Esophagus muscularis mucosa (tissue), 4 donors: ENCODE measurements around the gene SOX1. TPM values are rescaled to one million over a fixed set of nuclear protein-coding genes. Genes with fewer than 3 reads are reported as not detected.

Experiments
- DNase-seq: peaks from one replicate; pipeline ENCODE4 v3.0.0-alpha.2; 2017; ENCODE audit errors: extremely low spot score
- H3K27ac ChIP-seq, 4 donors: fragments of 200-600 bp; sonication (generic); replicated peaks in 1 of 4; 1 replicate in 3 of 4; 2 replicates in 1 of 4; pipeline ENCODE4 v1.5.1; 2016 to 2019; ENCODE audit warnings: mild to moderate bottlenecking in 1 of 4
- H3K27me3 ChIP-seq, 4 donors: fragments of 200-600 bp; sonication (generic); one replicate each; pipeline versions ENCODE4 v1.5.1 to v1.6.0; 2016 to 2019
- H3K36me3 ChIP-seq, 4 donors: fragments of 200-600 bp; sonication (generic); one replicate each; pipeline ENCODE4 v1.5.1; 2016 to 2019
- H3K4me1 ChIP-seq, 4 donors: fragments of 200-600 bp; sonication (generic); one replicate each; pipeline ENCODE4 v1.5.1; 2016 to 2019
- H3K4me3 ChIP-seq, 4 donors: fragments of 200-600 bp; sonication (generic); 1 replicate in 2 of 4; 2 replicates in 2 of 4; pipeline ENCODE4 v1.5.1; 2016 to 2019; ENCODE audit warnings: mild to moderate bottlenecking in 4 of 4, moderate library complexity in 1 of 4
- H3K9me3 ChIP-seq, 4 donors: fragments of 200-600 bp; sonication (generic); 1 replicate in 3 of 4; 2 replicates in 1 of 4; pipeline ENCODE4 v1.5.1; 2016 to 2019
- CTCF ChIP-seq, 3 experiments: fragments of 200-600 bp in 2 of 3; fragments of 450-650 bp in 1 of 3; sonication (generic) in 2 of 3; IDR thresholded peaks; one replicate each; pipeline ENCODE4 v1.5.1; 2017 to 2019; ENCODE audit warnings: antibody characterized with exemption in 3 of 3, mild to moderate bottlenecking in 2 of 3, moderate library complexity in 1 of 3
- EP300 ChIP-seq: sonication (generic); formaldehyde crosslinking; IDR thresholded peaks from one replicate; pipeline ENCODE4 v1.6.1; 2017; ENCODE audit warnings: antibody characterized with exemption
- POLR2A ChIP-seq: fragments of 450-650 bp; IDR thresholded peaks from one replicate; pipeline ENCODE4 v1.6.1; 2017; ENCODE audit warnings: antibody characterized with exemption, moderate library complexity, mild to moderate bottlenecking, low read depth
- POLR2AphosphoS5 ChIP-seq, 2 donors: sonication (generic); formaldehyde crosslinking; IDR thresholded peaks; one replicate each; pipeline ENCODE4 v1.6.1; 2017; ENCODE audit warnings: antibody characterized with exemption in 2 of 2
- WGBS: methylation state at CpG from one replicate; pipeline ENCODE4 v1.1.5; 2018; 5-methylcytosine and 5-hydroxymethylcytosine counted together
- intact Hi-C: fragments of 100-400 bp; cut with DNase I; formaldehyde crosslinking; loops from one replicate; pipeline ENCODE4 v1.15.1; 2023
- total RNA-seq, 4 donors: library from RNA; depleted of rRNA; stranded (reverse); fragments of >200 nt; gene quantifications; one replicate each; pipeline versions ENCODE4 v1.1.0 to v1.2.1, GENCODE V29; 2016

The SOX1 gene
- total RNA-seq, 4 donors from 2014 or later, result under 0.01 to 0.17 TPM; not detected in 2

GRCh38 chr13:112052213-112052612, 14.7 kb upstream of the SOX1 start:
- peaks cover 0 to 6% (median 3%) of the 10 kb centered on the region in 4 donors for H3K9me3 ChIP-seq
- TF ChIP-seq POLR2AphosphoS5 (IDR thresholded peaks at IDR 0.05) (no peak), CTCF (IDR thresholded peaks at IDR 0.05) (no peak), POLR2A (no peak), EP300 (no peak)
- intact Hi-C loops, result no loop called here
- no peak overlapping the region for H3K4me3 ChIP-seq
- 45% methylated on average over 11 of the region's 13 CpGs for WGBS
- no peak overlapping the region for H3K27ac ChIP-seq
- H3K36me3 ChIP-seq, result no peaks in the 10 kb centered on the region
- no peak for DNase-seq
- H3K27me3 ChIP-seq, result peaks cover 0 to 99% (median 50%) of the 10 kb centered on the region in 4 donors
- peaks cover 12 to 38% (median 37%) of the 10 kb centered on the region in 4 donors for H3K4me1 ChIP-seq

- H3K4me1 ChIP-seq, result peaks cover 16 to 47% (median 46%) of the 10 kb centered on the region in 4 donors
- no peaks in the 10 kb centered on the region for H3K9me3 ChIP-seq
- no peak overlapping the region for H3K4me3 ChIP-seq
- no peaks in the 10 kb centered on the region for H3K36me3 ChIP-seq
- no peak for DNase-seq
- no peak for TF ChIP-seq CTCF (IDR thresholded peaks at IDR 0.05)
- no peak for TF ChIP-seq POLR2AphosphoS5 (IDR thresholded peaks at IDR 0.05)
- no peak for TF ChIP-seq POLR2A
- TF ChIP-seq EP300, result no peak
- WGBS, result 17% methylated on average over 25 of the region's 31 CpGs
- no peak overlapping the region for H3K27ac ChIP-seq
- peaks cover 0 to 99% (median 60%) of the 10 kb centered on the region in 4 donors for H3K27me3 ChIP-seq
- intact Hi-C loops, result no loop called here
These were observed 13.7 kb upstream of the SOX1 start for GRCh38 chr13:112053167-112053743.

- Histone ChIP-seq H3K27ac (no peak overlapping the region), H3K9me3 (no peaks in the 10 kb centered on the region), H3K4me3 (no peak overlapping the region), H3K36me3 (no peaks in the 10 kb centered on the region), H3K27me3 (peaks cover 0 to 99% (median 65%) of the 10 kb centered on the region in 4 donors), H3K4me1 (peaks cover 16 to 49% (median 47%) of the 10 kb centered on the region in 4 donors)
- TF ChIP-seq CTCF (IDR thresholded peaks at IDR 0.05) (no peak), EP300 (no peak), POLR2A (no peak), POLR2AphosphoS5 (IDR thresholded peaks at IDR 0.05) (no peak)
- DNase-seq, result no peak
- intact Hi-C loops, result no loop called here
- 3% methylated on average over 40 of the region's 63 CpGs for WGBS
These were observed 13.0 kb upstream of the SOX1 start for GRCh38 chr13:112053744-112054615.

GRCh38 chr13:112054616-112055015, 12.3 kb upstream of the SOX1 start:
- Histone ChIP-seq H3K9me3 (no peaks in the 10 kb centered on the region), H3K36me3 (no peaks in the 10 kb centered on the region), H3K4me1 (peaks cover 16 to 49% (median 47%) of the 10 kb centered on the region in 4 donors), H3K4me3 (no peak overlapping the region), H3K27ac (no peak overlapping the region), H3K27me3 (peaks cover 0 to 99% (median 66%) of the 10 kb centered on the region in 4 donors)
- no peak for DNase-seq
- intact Hi-C loops, result no loop called here
- 11% methylated on average over 10 of the region's 10 CpGs for WGBS
- TF ChIP-seq POLR2AphosphoS5 (IDR thresholded peaks at IDR 0.05), result no peak
- no peak for TF ChIP-seq POLR2A
- no peak for TF ChIP-seq EP300
- no peak for TF ChIP-seq CTCF (IDR thresholded peaks at IDR 0.05)
